Endodermal cell (in vitro differentiated cells): ENCODE data around the gene TRPC1. TPM values are rescaled to one million over a fixed set of nuclear protein-coding genes. Genes with fewer than 3 reads are reported as not detected.

Experiments
- DNase-seq: peaks from one replicate; pipeline ENCODE4 v3.0.0-alpha.2; 2017
- H3K27ac ChIP-seq: 2 replicates; pipeline ENCODE4 v1.5.1; 2013; ENCODE audit warnings: mild to moderate bottlenecking, low read depth, low read length, moderate library complexity
- H3K27me3 ChIP-seq: 2 replicates; pipeline ENCODE4 v1.6.1; 2013; ENCODE audit warnings: mild to moderate bottlenecking, low read length, moderate library complexity; ENCODE audit not compliant: insufficient read depth, control insufficient read depth, poor library complexity, severe bottlenecking
- H3K36me3 ChIP-seq: 2 replicates; pipeline ENCODE4 v1.7.0; 2013; ENCODE audit warnings: mild to moderate bottlenecking, low read length, moderate library complexity; ENCODE audit not compliant: control insufficient read depth, insufficient read depth
- H3K4me1 ChIP-seq: one replicate; pipeline ENCODE4 v1.7.0; 2013; ENCODE audit warnings: low read length; ENCODE audit not compliant: control insufficient read depth, insufficient read depth
- H3K4me3 ChIP-seq: 2 replicates; pipeline ENCODE4 v1.5.1; 2013; ENCODE audit warnings: mild to moderate bottlenecking, low read length, moderate library complexity
- H3K9ac ChIP-seq: 2 replicates; pipeline ENCODE4 v1.6.1; 2013; ENCODE audit warnings: mild to moderate bottlenecking, low read length, moderate library complexity; ENCODE audit not compliant: poor library complexity, severe bottlenecking; ENCODE audit errors: extremely low read depth
- H3K9me3 ChIP-seq: 2 replicates; pipeline ENCODE4 v1.6.1; 2013; ENCODE audit warnings: mild to moderate bottlenecking, low read length, moderate library complexity; ENCODE audit not compliant: control insufficient read depth
- H3K27ac Mint-ChIP-seq: 2 replicates; pipeline ENCODE4 v1.8.0; 2020; ENCODE audit warnings: mixed read lengths
- H3K27me3 Mint-ChIP-seq: 2 replicates; pipeline ENCODE4 v1.8.0; 2021; ENCODE audit warnings: mild to moderate bottlenecking, mixed read lengths; ENCODE audit not compliant: insufficient read depth
- H3K36me3 Mint-ChIP-seq: 2 replicates; pipeline ENCODE4 v1.8.0; 2020; ENCODE audit warnings: low read depth, mixed read lengths
- H3K4me1 Mint-ChIP-seq: 2 replicates; pipeline ENCODE4 v1.8.0; 2020; ENCODE audit warnings: mixed read lengths
- H3K4me3 Mint-ChIP-seq: 2 replicates; pipeline ENCODE4 v1.8.0; 2020; ENCODE audit warnings: mild to moderate bottlenecking, moderate library complexity, mixed read lengths
- H3K9me3 Mint-ChIP-seq: 2 replicates; pipeline ENCODE4 v1.8.0; 2020; ENCODE audit warnings: mild to moderate bottlenecking, mixed read lengths
- WGBS, 2 experiments: methylation state at CpG; one replicate each; pipeline versions ENCODE4 v1.1.5 to v1.1.7; 2013; ENCODE audit warnings: missing lambda C conversion rate in 2 of 2, mixed read lengths in 1 of 2; ENCODE audit not compliant: insufficient coverage in 1 of 2, insufficient read length in 1 of 2; 5-methylcytosine and 5-hydroxymethylcytosine counted together
- total RNA-seq, 2 donors: library from RNA; stranded (reverse); fragmentation: NEBNext Ultra II Directional in 1 of 2; extraction: Animal tissue kit (Norgen Biotek cat#: 25700) in 1 of 2; gene quantifications; 2 replicates in 1 of 2; 3 replicates in 1 of 2; pipeline ENCODE4 v1.2.1, GENCODE V29; 2021
- TF ChIP-seq, protein P1 (sequence below): fragments of 200-600 bp; sonication (generic); conservative IDR thresholded peaks from 2 replicates; pipeline ENCODE4 v1.5.0; 2021; ENCODE audit warnings: antibody characterized with exemption, mild to moderate bottlenecking

Gene TRPC1
- total RNA-seq, 2 donors from 2014 or later, result 18.2 to 18.9 TPM

DNA sequence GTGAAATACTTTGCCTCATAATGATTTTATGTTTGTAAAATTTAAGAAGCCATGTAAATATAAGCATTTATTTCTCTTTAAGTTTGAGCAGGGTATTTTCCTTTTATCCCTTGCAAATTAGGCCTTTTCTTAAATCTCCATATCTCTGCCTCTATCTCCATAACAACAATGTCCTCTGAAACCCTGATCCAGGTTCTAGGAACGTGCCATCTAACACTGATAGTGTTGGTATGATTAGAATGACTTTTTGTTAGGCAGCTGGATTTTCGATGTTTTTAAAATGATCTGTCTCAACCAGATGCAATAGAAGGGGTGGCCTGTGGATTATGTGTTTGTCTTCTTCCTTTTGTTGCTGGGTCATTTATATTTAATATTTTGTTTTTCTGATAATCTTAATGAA lies 77.9 kb downstream of the TRPC1 start:
- no peaks in the 10 kb centered on the region for H3K9me3 ChIP-seq
- peaks cover 8% of the 10 kb centered on the region for H3K4me1 ChIP-seq
- no peak overlapping the region for H3K9ac ChIP-seq
- Mint-ChIP-seq H3K27ac (no peak overlapping the region), H3K4me1 (peaks cover 32% of the 10 kb centered on the region), H3K36me3 (peaks cover 8% of the 10 kb centered on the region), H3K27me3 (no peaks in the 10 kb centered on the region), H3K9me3 (no peaks in the 10 kb centered on the region), H3K4me3 (no peak overlapping the region)
- no peak for DNase-seq
- no peak overlapping the region for H3K27ac ChIP-seq
- H3K4me3 ChIP-seq, result peak overlapping the region; percentile 21
- TF ChIP-seq, protein P1, sequence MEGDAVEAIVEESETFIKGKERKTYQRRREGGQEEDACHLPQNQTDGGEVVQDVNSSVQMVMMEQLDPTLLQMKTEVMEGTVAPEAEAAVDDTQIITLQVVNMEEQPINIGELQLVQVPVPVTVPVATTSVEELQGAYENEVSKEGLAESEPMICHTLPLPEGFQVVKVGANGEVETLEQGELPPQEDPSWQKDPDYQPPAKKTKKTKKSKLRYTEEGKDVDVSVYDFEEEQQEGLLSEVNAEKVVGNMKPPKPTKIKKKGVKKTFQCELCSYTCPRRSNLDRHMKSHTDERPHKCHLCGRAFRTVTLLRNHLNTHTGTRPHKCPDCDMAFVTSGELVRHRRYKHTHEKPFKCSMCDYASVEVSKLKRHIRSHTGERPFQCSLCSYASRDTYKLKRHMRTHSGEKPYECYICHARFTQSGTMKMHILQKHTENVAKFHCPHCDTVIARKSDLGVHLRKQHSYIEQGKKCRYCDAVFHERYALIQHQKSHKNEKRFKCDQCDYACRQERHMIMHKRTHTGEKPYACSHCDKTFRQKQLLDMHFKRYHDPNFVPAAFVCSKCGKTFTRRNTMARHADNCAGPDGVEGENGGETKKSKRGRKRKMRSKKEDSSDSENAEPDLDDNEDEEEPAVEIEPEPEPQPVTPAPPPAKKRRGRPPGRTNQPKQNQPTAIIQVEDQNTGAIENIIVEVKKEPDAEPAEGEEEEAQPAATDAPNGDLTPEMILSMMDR, result no peak
- 45% methylated on average over 2 of the region's 2 CpGs; no CpG with 5 or more reads in 1 of the 2 experiments for WGBS, 2 experiments
- no peaks in the 10 kb centered on the region for H3K27me3 ChIP-seq
- H3K36me3 ChIP-seq, result peaks cover 8% of the 10 kb centered on the region

DNA sequence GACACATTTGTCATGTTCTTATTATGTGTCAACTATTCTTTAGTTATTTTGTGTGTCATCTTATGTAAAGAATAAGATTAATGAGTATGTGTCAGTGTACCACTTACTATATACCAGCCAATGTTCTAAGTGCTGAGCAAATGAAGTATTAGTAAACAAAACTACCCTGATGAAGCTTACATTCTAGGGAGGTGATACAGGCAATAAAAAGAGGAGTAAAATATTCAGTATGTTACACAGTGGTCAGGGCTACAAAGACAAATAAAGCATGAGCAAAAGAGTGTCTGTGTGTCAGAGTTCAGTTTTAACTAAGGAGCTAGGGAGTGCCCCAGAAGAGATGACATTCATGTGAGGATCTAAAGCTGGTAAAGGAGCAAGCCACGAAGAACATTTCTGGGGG lies 79.1 kb downstream of the TRPC1 start:
- Histone ChIP-seq H3K4me3 (no peak overlapping the region), H3K27ac (no peak overlapping the region), H3K9ac (no peak overlapping the region), H3K9me3 (no peaks in the 10 kb centered on the region), H3K27me3 (no peaks in the 10 kb centered on the region), H3K36me3 (peaks cover 8% of the 10 kb centered on the region), H3K4me1 (peaks cover 8% of the 10 kb centered on the region)
- TF ChIP-seq, protein P1, result no peak
- Mint-ChIP-seq H3K9me3 (no peaks in the 10 kb centered on the region), H3K4me1 (peaks cover 29% of the 10 kb centered on the region), H3K27ac (peak overlapping the region; percentile 1), H3K36me3 (peaks cover 8% of the 10 kb centered on the region), H3K27me3 (no peaks in the 10 kb centered on the region), H3K4me3 (no peak overlapping the region)
- WGBS, 2 experiments, result 73 to 76% methylated on average over 1 of the region's 1 CpG
- no peak for DNase-seq

DNA sequence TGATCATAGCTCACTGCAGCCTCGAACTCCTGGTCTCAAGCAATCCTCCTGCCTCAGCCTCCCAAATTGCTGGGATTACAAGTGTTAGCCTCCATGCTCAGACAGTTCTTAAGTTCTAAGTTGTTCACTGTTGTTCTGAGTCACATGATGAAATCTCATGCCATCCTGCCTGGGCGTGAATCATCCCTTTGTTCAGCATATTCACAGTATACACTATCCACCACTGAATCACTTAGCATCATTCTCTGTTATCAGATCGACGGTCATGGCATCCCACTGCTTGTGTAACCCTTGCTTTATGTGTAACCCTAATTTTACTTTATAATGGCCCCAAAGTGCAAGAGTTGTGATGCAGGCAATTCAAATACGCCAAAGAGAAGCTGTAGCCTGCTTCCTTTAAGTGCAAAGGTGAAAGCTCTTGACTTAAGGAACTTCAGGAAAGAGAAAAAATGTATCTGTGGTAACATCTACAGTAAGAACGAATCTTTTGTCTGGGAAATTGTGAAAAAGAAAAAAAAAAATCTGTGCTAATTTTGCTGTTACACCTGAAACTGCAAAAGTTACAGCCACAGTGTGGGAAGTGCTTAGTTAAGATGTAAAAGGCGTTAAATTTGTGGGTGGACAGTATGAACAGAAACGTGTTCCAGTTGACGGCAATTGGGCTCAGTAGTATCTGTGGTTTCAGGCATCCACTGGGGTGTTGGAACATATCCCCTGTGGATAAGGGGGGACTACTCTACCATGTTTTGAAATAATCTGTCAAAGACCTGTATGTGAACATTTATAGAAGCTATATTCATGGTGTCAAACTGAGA lies 84.5 kb downstream of the TRPC1 start:
- Mint-ChIP-seq H3K36me3 (peaks cover 10% of the 10 kb centered on the region), H3K4me1 (peaks cover 3% of the 10 kb centered on the region)
- 89 to 94% methylated on average over 6 to 9 of the region's 9 CpGs for WGBS, 2 experiments

More for the DNA sequence above, 84.5 kb downstream of the TRPC1 start:
- Histone ChIP-seq H3K36me3 (peaks cover 8% of the 10 kb centered on the region), H3K27me3 (no peaks in the 10 kb centered on the region), H3K9ac (no peak overlapping the region), H3K4me3 (no peak overlapping the region), H3K4me1 (no peaks in the 10 kb centered on the region), H3K27ac (peak overlapping the region; percentile 6), H3K9me3 (no peaks in the 10 kb centered on the region)
- Mint-ChIP-seq H3K27ac (no peak overlapping the region), H3K9me3 (no peaks in the 10 kb centered on the region), H3K4me3 (no peak overlapping the region), H3K27me3 (no peaks in the 10 kb centered on the region)
- TF ChIP-seq, protein P1, result no peak
- DNase-seq, result no peak
